ENCODE results near the gene SH2D3A.

The SH2D3A gene

GRCh38 chr19:6719992-6720368 is 47.3 kb downstream of the SH2D3A start:
- H3K79me2 ChIP-seq (ENCODE audit: insufficient read depth, low read length) = no peaks in the 10 kb centered on the region
- no peaks in the 10 kb centered on the region for H3K27me3 ChIP-seq (ENCODE audit: insufficient read depth, low read length, poor library complexity, severe bottlenecking)
- H4K20me1 ChIP-seq (ENCODE audit: insufficient read depth, low read length, poor library complexity, severe bottlenecking) = no peaks in the 10 kb centered on the region
- H3K9ac ChIP-seq (ENCODE audit: low read depth, low read length, poor library complexity, severe bottlenecking) = no peak overlapping the region
- H2AFZ ChIP-seq (ENCODE audit: low read length) = no peak overlapping the region
- no peaks in the 10 kb centered on the region for H3K36me3 ChIP-seq (ENCODE audit: insufficient read depth, low read length)
- H3K9me2 ChIP-seq (replicated peaks; ENCODE audit: low read depth, low read length) = no peaks in the 10 kb centered on the region
- H3F3A ChIP-seq (ENCODE audit: low read depth) = no peaks in the 10 kb centered on the region
- no peak overlapping the region for H3K4me3 ChIP-seq (ENCODE audit: low read length, poor library complexity, severe bottlenecking)
- TF ChIP-seq EZH2phosphoT487 (IDR thresholded peaks at IDR 0.05; ENCODE audit: borderline replicate concordance) (no peak), CTCF (conservative IDR thresholded peaks at IDR 0.05; ENCODE audit: low read length) (no peak)
- no peaks in the 10 kb centered on the region for H3K9me3 ChIP-seq (ENCODE audit: insufficient read depth, low read depth, low read length)
- no peak overlapping the region for H3K4me2 ChIP-seq (ENCODE audit: low read depth, low read length, poor library complexity, severe bottlenecking)
- no peaks in the 10 kb centered on the region for H3K4me1 ChIP-seq (ENCODE audit: insufficient read depth, low read length, poor library complexity, severe bottlenecking)

- no peak overlapping the region for H3K4me3 ChIP-seq (ENCODE audit: low read length, poor library complexity, severe bottlenecking)
- no peaks in the 10 kb centered on the region for H3K27me3 ChIP-seq (ENCODE audit: insufficient read depth, low read length, poor library complexity, severe bottlenecking)
- H3K9me2 ChIP-seq (replicated peaks; ENCODE audit: low read depth, low read length) = no peaks in the 10 kb centered on the region
- H4K20me1 ChIP-seq (ENCODE audit: insufficient read depth, low read length, poor library complexity, severe bottlenecking) = no peaks in the 10 kb centered on the region
- no peaks in the 10 kb centered on the region for H3F3A ChIP-seq (ENCODE audit: low read depth)
- no peak overlapping the region for H2AFZ ChIP-seq (ENCODE audit: low read length)
- H3K79me2 ChIP-seq (ENCODE audit: insufficient read depth, low read length) = no peaks in the 10 kb centered on the region
- no peaks in the 10 kb centered on the region for H3K36me3 ChIP-seq (ENCODE audit: insufficient read depth, low read length)
- TF ChIP-seq EZH2phosphoT487 (IDR thresholded peaks at IDR 0.05; ENCODE audit: borderline replicate concordance) (no peak), CTCF (conservative IDR thresholded peaks at IDR 0.05; ENCODE audit: low read length) (no peak)
- no peak overlapping the region for H3K4me2 ChIP-seq (ENCODE audit: low read depth, low read length, poor library complexity, severe bottlenecking)
- no peaks in the 10 kb centered on the region for H3K4me1 ChIP-seq (ENCODE audit: insufficient read depth, low read length, poor library complexity, severe bottlenecking)
- no peak overlapping the region for H3K9ac ChIP-seq (ENCODE audit: low read depth, low read length, poor library complexity, severe bottlenecking)
- no peaks in the 10 kb centered on the region for H3K9me3 ChIP-seq (ENCODE audit: insufficient read depth, low read depth, low read length)
These were observed 47.7 kb downstream of the SH2D3A start for GRCh38 chr19:6719540-6719861.

GRCh38 chr19:6718741-6719539 is 48.3 kb downstream of the SH2D3A start:
- no peaks in the 10 kb centered on the region for H3K9me3 ChIP-seq (ENCODE audit: insufficient read depth, low read depth, low read length)
- H2AFZ ChIP-seq (ENCODE audit: low read length) = no peak overlapping the region
- no peak overlapping the region for H3K4me3 ChIP-seq (ENCODE audit: low read length, poor library complexity, severe bottlenecking)
- H3K36me3 ChIP-seq (ENCODE audit: insufficient read depth, low read length) = no peaks in the 10 kb centered on the region
- H3K4me2 ChIP-seq (ENCODE audit: low read depth, low read length, poor library complexity, severe bottlenecking) = no peak overlapping the region
- TF ChIP-seq EZH2phosphoT487 (IDR thresholded peaks at IDR 0.05; ENCODE audit: borderline replicate concordance) (no peak), CTCF (conservative IDR thresholded peaks at IDR 0.05; ENCODE audit: low read length) (no peak)
- H3K4me1 ChIP-seq (ENCODE audit: insufficient read depth, low read length, poor library complexity, severe bottlenecking) = no peaks in the 10 kb centered on the region
- no peaks in the 10 kb centered on the region for H3F3A ChIP-seq (ENCODE audit: low read depth)
- no peaks in the 10 kb centered on the region for H3K27me3 ChIP-seq (ENCODE audit: insufficient read depth, low read length, poor library complexity, severe bottlenecking)
- no peak overlapping the region for H3K9ac ChIP-seq (ENCODE audit: low read depth, low read length, poor library complexity, severe bottlenecking)
- no peaks in the 10 kb centered on the region for H3K79me2 ChIP-seq (ENCODE audit: insufficient read depth, low read length)
- no peaks in the 10 kb centered on the region for H3K9me2 ChIP-seq (replicated peaks; ENCODE audit: low read depth, low read length)
- H4K20me1 ChIP-seq (ENCODE audit: insufficient read depth, low read length, poor library complexity, severe bottlenecking) = no peaks in the 10 kb centered on the region
